Measurements from ENCODE around the gene ARHGAP9. TPM values are rescaled to one million over a fixed set of nuclear protein-coding genes. Genes with fewer than 3 reads are reported as not detected.
A peak's percentile ranks its signal among the peaks of the same experiment; 100 is the strongest.

ARHGAP9 gene
- total RNA-seq, 6 experiments from 2014 or later, result 3.5 to 11.0 (median 6.8) TPM

DNA sequence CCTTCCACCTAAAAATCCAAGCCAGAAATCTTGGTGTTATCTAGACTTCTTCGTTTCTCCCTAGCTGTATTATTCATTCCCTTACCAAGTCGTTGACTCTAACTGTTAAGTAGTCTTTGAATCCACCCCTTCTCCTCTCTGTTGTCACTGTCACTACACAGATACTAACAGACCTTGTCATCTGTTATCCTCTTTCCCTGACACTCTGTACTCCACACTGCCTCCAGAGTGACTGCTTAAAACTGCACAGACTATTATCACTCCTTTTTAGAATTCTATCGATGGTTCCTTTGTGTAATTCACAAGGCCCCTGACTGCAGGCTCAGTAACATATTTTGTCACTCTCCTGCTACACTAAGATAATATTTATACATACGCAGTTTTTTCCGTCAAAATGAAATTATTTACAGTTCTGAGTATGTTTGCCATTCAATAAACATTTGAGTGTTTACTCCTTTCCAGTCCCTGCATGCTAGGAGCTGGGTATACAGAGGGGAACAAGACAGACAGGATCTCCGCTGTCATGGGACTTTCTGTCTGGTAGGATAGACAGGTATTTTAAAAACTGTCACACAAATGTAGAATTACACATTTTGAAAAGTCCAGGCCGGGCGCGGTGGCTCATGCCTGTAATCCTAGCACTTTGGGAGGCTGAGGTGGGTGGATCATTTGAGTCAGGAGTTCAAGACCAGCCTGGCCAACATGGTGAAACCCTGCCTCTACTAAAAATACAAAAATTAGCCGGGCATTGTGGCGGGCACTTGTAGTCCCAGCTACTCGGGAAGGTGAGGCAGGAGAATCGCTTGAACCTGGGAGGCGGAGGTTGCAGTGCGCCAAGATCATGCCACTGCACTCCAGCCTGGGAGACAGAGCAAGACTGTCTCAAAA is 12.0 kb upstream of the ARHGAP9 start:
- intact Hi-C loops (cut with DNase I), result no loop called here

DNA sequence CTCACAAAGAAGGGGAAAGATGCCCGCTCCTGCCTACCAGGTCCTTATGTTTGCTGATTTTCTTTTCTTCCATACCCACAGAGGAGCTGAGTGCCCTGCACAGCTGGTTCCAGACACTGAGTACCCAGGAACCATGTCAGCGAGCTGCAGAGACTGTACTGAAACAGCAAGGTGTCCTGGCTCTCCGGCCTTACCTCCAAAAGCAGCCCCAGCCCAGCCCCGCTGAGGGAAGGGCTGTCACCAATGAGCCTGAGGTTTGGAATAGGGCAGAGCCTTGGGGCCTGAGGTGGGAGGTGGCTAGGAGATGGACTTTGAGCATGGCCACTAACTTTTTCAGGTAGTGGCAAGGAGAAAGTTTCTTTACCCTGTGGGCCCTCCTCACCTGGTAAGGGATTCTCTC is 10.5 kb upstream of the ARHGAP9 start:
- no peaks in the 10 kb centered on the region for H3K27me3 ChIP-seq
- TF ChIP-seq POLR2A (IDR thresholded peaks at IDR 0.05), result no peak
- TF ChIP-seq, protein P1, sequence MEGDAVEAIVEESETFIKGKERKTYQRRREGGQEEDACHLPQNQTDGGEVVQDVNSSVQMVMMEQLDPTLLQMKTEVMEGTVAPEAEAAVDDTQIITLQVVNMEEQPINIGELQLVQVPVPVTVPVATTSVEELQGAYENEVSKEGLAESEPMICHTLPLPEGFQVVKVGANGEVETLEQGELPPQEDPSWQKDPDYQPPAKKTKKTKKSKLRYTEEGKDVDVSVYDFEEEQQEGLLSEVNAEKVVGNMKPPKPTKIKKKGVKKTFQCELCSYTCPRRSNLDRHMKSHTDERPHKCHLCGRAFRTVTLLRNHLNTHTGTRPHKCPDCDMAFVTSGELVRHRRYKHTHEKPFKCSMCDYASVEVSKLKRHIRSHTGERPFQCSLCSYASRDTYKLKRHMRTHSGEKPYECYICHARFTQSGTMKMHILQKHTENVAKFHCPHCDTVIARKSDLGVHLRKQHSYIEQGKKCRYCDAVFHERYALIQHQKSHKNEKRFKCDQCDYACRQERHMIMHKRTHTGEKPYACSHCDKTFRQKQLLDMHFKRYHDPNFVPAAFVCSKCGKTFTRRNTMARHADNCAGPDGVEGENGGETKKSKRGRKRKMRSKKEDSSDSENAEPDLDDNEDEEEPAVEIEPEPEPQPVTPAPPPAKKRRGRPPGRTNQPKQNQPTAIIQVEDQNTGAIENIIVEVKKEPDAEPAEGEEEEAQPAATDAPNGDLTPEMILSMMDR (IDR thresholded peaks at IDR 0.05), result no peak
- no CpG with 5 or more reads among the region's 4 CpGs for WGBS (ENCODE audit: insufficient coverage, low coverage, low lambda C conversion rate, missing lambda C conversion rate)
- no peaks in the 10 kb centered on the region for H3K9me3 ChIP-seq
- ATAC-seq (no peak), DNase-seq (no peak)
- intact Hi-C loops (cut with DNase I), result no loop called here
- peaks cover 0 to 30% (median 17%) of the 10 kb centered on the region in 4 donors for H3K36me3 ChIP-seq
- H3K4me1 ChIP-seq, result peaks cover 0 to 9% (median 4%) of the 10 kb centered on the region in 4 donors
- no peak overlapping the region for H3K27ac ChIP-seq
- H3K4me3 ChIP-seq, result no peak overlapping the region

More for the DNA sequence above, 12.0 kb upstream of the ARHGAP9 start:
- no peaks in the 10 kb centered on the region for H3K27me3 ChIP-seq
- H3K9me3 ChIP-seq, result no peaks in the 10 kb centered on the region
- WGBS (ENCODE audit: insufficient coverage, low coverage, low lambda C conversion rate, missing lambda C conversion rate), result 85% methylated on average over 15 of the region's 15 CpGs
- peaks cover 0 to 30% (median 19%) of the 10 kb centered on the region in 4 donors for H3K36me3 ChIP-seq
- H3K4me3 ChIP-seq, result no peak overlapping the region
- TF ChIP-seq, protein P1 (IDR thresholded peaks at IDR 0.05), result peak in 1 of 4 donors; percentile 11
- TF ChIP-seq POLR2A (IDR thresholded peaks at IDR 0.05), result no peak
- H3K4me1 ChIP-seq, result peaks cover 0 to 9% (median 4%) of the 10 kb centered on the region in 4 donors
- ATAC-seq, result no peak
- DNase-seq, result no peak
- no peak overlapping the region for H3K27ac ChIP-seq

DNA sequence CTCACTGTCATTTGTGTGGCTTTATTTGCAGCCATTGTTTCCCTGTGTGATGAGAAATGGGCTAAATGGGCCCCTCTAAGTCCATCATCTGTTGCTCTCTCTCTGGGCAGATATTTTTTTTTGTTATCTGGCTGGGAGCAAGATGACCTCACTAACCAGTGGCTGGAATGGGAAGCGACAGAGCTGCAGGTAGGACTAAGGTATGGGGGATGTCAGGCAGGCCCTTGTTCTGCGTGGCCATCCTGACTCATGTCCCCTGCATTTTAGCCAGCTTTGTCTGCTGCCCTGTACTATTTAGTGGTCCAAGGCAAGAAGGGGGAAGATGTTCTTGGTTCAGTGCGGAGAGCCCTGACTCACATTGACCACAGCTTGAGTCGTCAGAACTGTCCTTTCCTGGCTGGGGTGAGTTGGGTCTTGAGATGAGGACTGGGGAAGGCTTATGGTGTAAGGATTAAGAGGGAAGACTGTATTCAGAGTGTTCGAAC is 9.5 kb upstream of the ARHGAP9 start:
- peaks cover 0 to 30% (median 17%) of the 10 kb centered on the region in 4 donors for H3K36me3 ChIP-seq
- 97% methylated on average over 4 of the region's 5 CpGs for WGBS (ENCODE audit: insufficient coverage, low coverage, low lambda C conversion rate, missing lambda C conversion rate)

DNA sequence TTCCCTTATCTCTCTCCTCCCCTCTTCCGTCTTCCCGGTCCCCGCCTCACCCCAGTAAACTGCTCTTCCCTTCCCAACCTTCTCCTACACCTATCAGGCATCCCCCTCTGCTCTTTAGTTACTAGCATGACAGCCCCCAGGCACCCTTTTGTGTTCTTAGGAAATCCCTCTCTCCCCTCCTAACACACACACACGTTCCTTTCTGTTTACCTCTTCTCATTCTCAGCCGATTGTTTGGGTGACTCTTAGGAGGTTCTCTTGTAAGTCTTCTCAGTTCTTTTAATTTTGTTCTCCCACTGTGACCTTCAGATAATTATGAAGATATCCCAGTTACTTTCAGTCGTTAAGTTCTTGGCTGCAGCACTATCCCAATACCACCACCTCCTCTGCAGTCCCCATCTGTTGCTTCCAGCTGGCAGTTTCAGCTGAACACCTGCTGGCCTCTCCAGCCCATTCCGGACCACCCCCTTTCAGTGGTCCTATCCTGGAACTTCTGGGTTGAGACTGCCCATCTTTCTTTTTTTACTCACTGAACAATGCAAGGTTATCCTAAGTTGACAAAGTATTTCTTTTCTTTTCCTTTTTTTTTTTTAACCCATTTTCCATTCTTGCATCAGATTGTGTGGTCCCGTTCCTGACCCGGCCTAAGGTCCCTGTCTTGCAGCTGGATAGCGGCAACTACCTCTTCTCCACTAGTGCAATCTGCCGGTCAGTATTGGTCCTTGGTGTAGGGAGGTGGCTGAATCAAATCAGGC is 8.9 kb upstream of the ARHGAP9 start:
- Histone ChIP-seq H3K36me3 (peaks cover 0 to 27% (median 15%) of the 10 kb centered on the region in 4 donors), H3K27ac (peak overlapping the region; percentile 11 to 39 (median 36)), H3K4me1 (peaks cover 0 to 9% (median 4%) of the 10 kb centered on the region in 4 donors), H3K4me3 (peak overlapping the region; percentile 80 to 94 (median 93)), H3K27me3 (no peaks in the 10 kb centered on the region), H3K9me3 (no peaks in the 10 kb centered on the region)
- ATAC-seq (no peak), DNase-seq (no peak)
- WGBS (ENCODE audit: insufficient coverage, low coverage, low lambda C conversion rate, missing lambda C conversion rate), result 18% methylated on average over 11 of the region's 11 CpGs
- intact Hi-C loops (cut with DNase I), result no loop called here
- no peak for TF ChIP-seq POLR2A (IDR thresholded peaks at IDR 0.05)
- TF ChIP-seq, protein P1 (IDR thresholded peaks at IDR 0.05), result no peak

More for the DNA sequence above, 9.5 kb upstream of the ARHGAP9 start:
- ATAC-seq, result no peak
- TF ChIP-seq POLR2A (IDR thresholded peaks at IDR 0.05), result no peak
- TF ChIP-seq, protein P1 (IDR thresholded peaks at IDR 0.05), result no peak
- intact Hi-C loops (cut with DNase I), result no loop called here
- H3K4me1 ChIP-seq, result peaks cover 0 to 9% (median 4%) of the 10 kb centered on the region in 4 donors
- H3K27me3 ChIP-seq, result no peaks in the 10 kb centered on the region
- no peak for DNase-seq
- peak overlapping the region; percentile 80 to 94 (median 93) for H3K4me3 ChIP-seq
- H3K9me3 ChIP-seq, result no peaks in the 10 kb centered on the region
- no peak overlapping the region for H3K27ac ChIP-seq
